B cell (primary cell): ENCODE measurements around the gene MRTFA. TPM values are rescaled to one million over a fixed set of nuclear protein-coding genes. Genes with fewer than 3 reads are reported as not detected.

Experiments
- ATAC-seq: fragments of 200-7000 bp; cut with Tn5 transposase; one replicate; pipeline ENCODE4 v1.10.0; 2021; ENCODE audit warnings: low read depth, mild to moderate bottlenecking, moderate number of reproducible peaks, moderate library complexity
- CTCF ChIA-PET: fragments of 350-600 bp; sonication (Branson Sonifier 250); formaldehyde crosslinking; loops from one replicate; lab custom pipeline; 2021; ENCODE audit warnings: antibody characterized with exemption, inconsistent platforms; lab: Charles Lee
- POLR2A ChIA-PET: fragments of 350-600 bp; sonication (Branson Sonifier 250); formaldehyde crosslinking; loops from one replicate; lab custom pipeline; 2021; ENCODE audit warnings: antibody characterized with exemption; lab: Charles Lee
- DNase-seq: peaks from one replicate; pipeline ENCODE4 v3.0.0; 2013
- H2AFZ ChIP-seq: 2 replicates; pipeline ENCODE4 v1.6.1; 2012; ENCODE audit warnings: mild to moderate bottlenecking, low read depth, low read length; ENCODE audit not compliant: insufficient read depth, poor library complexity, severe bottlenecking
- H3K27ac ChIP-seq, 2 donors: 1 replicate in 1 of 2; 2 replicates in 1 of 2; pipeline ENCODE4 v1.5.1; 2012 to 2013; ENCODE audit warnings: low read length in 2 of 2, mild to moderate bottlenecking in 2 of 2, moderate library complexity in 1 of 2
- H3K27me3 ChIP-seq, 4 experiments: fragments of 200-600 bp in 1 of 4; sonication (generic) in 1 of 4; replicated peaks in 1 of 4; 1 replicate in 2 of 4; 2 replicates in 2 of 4; pipeline versions ENCODE4 v1.6.1 to v1.7.0; 2013 to 2016; ENCODE audit warnings: low read length in 3 of 4, mild to moderate bottlenecking in 2 of 4, mixed read lengths in 1 of 4, moderate library complexity in 1 of 4; ENCODE audit not compliant: insufficient read depth in 4 of 4, control insufficient read depth in 3 of 4; ENCODE audit errors: control extremely low read depth in 1 of 4
- H3K36me3 ChIP-seq, 2 experiments: replicated peaks in 1 of 2; 1 replicate in 1 of 2; 2 replicates in 1 of 2; pipeline versions ENCODE4 v1.6.1 to v1.7.1; 2013; ENCODE audit warnings: low read length in 1 of 2; ENCODE audit not compliant: insufficient read depth in 2 of 2, control insufficient read depth in 1 of 2; ENCODE audit errors: control extremely low read depth in 1 of 2, extremely low read depth in 1 of 2
- H3K4me1 ChIP-seq, 2 donors: fragments of 200-600 bp in 1 of 2; sonication (generic) in 1 of 2; 1 replicate in 1 of 2; 2 replicates in 1 of 2; pipeline versions ENCODE4 v1.5.1 to v1.6.1; 2013 to 2017; ENCODE audit warnings: low read length in 2 of 2; ENCODE audit not compliant: control insufficient read depth in 2 of 2, insufficient read depth in 2 of 2
- H3K4me2 ChIP-seq: replicated peaks from 2 replicates; pipeline ENCODE3; 2012; ENCODE audit warnings: mild to moderate bottlenecking, low read depth, low read length; ENCODE audit not compliant: poor library complexity, severe bottlenecking
- H3K4me3 ChIP-seq, 5 experiments: fragments of 200-600 bp in 1 of 5; sonication (generic) in 1 of 5; 1 replicate in 3 of 5; 2 replicates in 2 of 5; pipeline versions ENCODE4 v1.5.1 to v1.7.0; 2011 to 2016; ENCODE audit warnings: low read length in 4 of 5, mild to moderate bottlenecking in 4 of 5, low read depth in 2 of 5, control low read depth in 1 of 5, moderate library complexity in 1 of 5; ENCODE audit not compliant: insufficient read depth in 1 of 5; ENCODE audit errors: control extremely low read depth in 1 of 5, extremely low read depth in 1 of 5
- H3K79me2 ChIP-seq: fragments of 200-600 bp; sonication (generic); one replicate; pipeline ENCODE4 v1.6.0; 2016; ENCODE audit warnings: low read length; ENCODE audit not compliant: control insufficient read depth, insufficient read depth
- H3K9ac ChIP-seq: fragments of 200-600 bp; sonication (generic); 2 replicates; pipeline ENCODE4 v1.6.1; 2017; ENCODE audit warnings: mild to moderate bottlenecking, low read length, moderate library complexity
- H3K9me3 ChIP-seq, 3 donors: one replicate each; pipeline versions ENCODE4 v1.6.1 to v1.7.1; 2013; ENCODE audit warnings: low read length in 2 of 3; ENCODE audit not compliant: control insufficient read depth in 2 of 3, insufficient read depth in 1 of 3; ENCODE audit errors: control extremely low read depth in 1 of 3
- H4K20me1 ChIP-seq: 2 replicates; pipeline ENCODE4 v1.6.0; 2012; ENCODE audit warnings: mild to moderate bottlenecking, low read length; ENCODE audit not compliant: insufficient read depth, control insufficient read depth, poor library complexity, severe bottlenecking
- H3K27ac Mint-ChIP-seq: one replicate; pipeline ENCODE4 v1.8.0; 2021; ENCODE audit warnings: mixed read lengths
- H3K27me3 Mint-ChIP-seq: one replicate; pipeline ENCODE4 v1.8.0; 2021; ENCODE audit warnings: mixed read lengths
- H3K4me1 Mint-ChIP-seq: one replicate; pipeline ENCODE4 v1.8.0; 2021; ENCODE audit warnings: mixed read lengths
- H3K4me3 Mint-ChIP-seq: one replicate; pipeline ENCODE4 v1.8.0; 2021; ENCODE audit warnings: mixed read lengths
- H3K9me3 Mint-ChIP-seq: one replicate; pipeline ENCODE4 v1.8.0; 2022; ENCODE audit warnings: mixed read lengths; ENCODE audit not compliant: insufficient read depth
- CTCF ChIP-seq: fragments of 200-600 bp; IDR thresholded peaks from one replicate; pipeline ENCODE4 v1.8.0; 2022; ENCODE audit warnings: antibody characterized with exemption, mild to moderate bottlenecking
- EZH2 ChIP-seq: IDR thresholded peaks from 2 replicates; pipeline ENCODE4 v1.6.1; 2012; ENCODE audit warnings: borderline replicate concordance, low read depth, mild to moderate bottlenecking, moderate library complexity, low read length; ENCODE audit not compliant: insufficient read depth, poor library complexity, severe bottlenecking
- WGBS: methylation state at CpG from one replicate; pipeline ENCODE4 v1.1.5; 2013; ENCODE audit warnings: missing lambda C conversion rate; ENCODE audit not compliant: insufficient coverage; 5-methylcytosine and 5-hydroxymethylcytosine counted together
- intact Hi-C: fragments of 100-400 bp; cut with micrococcal nuclease; formaldehyde crosslinking; loops from one replicate; pipeline ENCODE4 v1.10.0; 2022
- polyA plus RNA-seq: library from polyadenylated mRNA; depleted of rRNA; stranded (reverse); fragments of >200 nt; gene quantifications from 2 replicates; pipeline ENCODE4 v1.2.3, GENCODE V29; 2012
- total RNA-seq, 2 donors: library from RNA; stranded (reverse); fragments of 120-200 nt in 1 of 2; gene quantifications; 1 replicate in 1 of 2; 2 replicates in 1 of 2; pipeline versions ENCODE4 v1.2.3 to v1.2.4, GENCODE V29; 2013 to 2022

MRTFA gene
- total and polyA plus RNA-seq, 2 donors (not counting 1 experiment from before 2014, with no cell fraction given), result 28.9 to 82.6 TPM

- H3K9me3 ChIP-seq, result no peaks in the 10 kb centered on the region
- H3K27ac Mint-ChIP-seq, result no peak overlapping the region
- no peak overlapping the region for H3K27ac ChIP-seq
- H3K79me2 ChIP-seq, result peaks cover 72% of the 10 kb centered on the region
- no peaks in the 10 kb centered on the region for H3K9me3 Mint-ChIP-seq
- no peak overlapping the region for H3K4me3 ChIP-seq
- POLR2A ChIA-PET, result no interaction called here
- no peaks in the 10 kb centered on the region for H3K27me3 ChIP-seq
- 95% methylated on average over 11 of the region's 11 CpGs for WGBS
- H3K36me3 ChIP-seq, result peaks cover 0 to 1% of the 10 kb centered on the region in 2 experiments
- no peaks in the 10 kb centered on the region for H3K27me3 Mint-ChIP-seq
- no peak for DNase-seq
- no peak overlapping the region for H2AFZ ChIP-seq
- no peak overlapping the region for H3K4me2 ChIP-seq
- H3K4me1 ChIP-seq, result peaks cover 4 to 5% of the 10 kb centered on the region in 2 donors
- no peak for ATAC-seq
- peaks cover 15% of the 10 kb centered on the region for H3K4me1 Mint-ChIP-seq
- CTCF ChIA-PET, result interaction anchor here (1.1 to 2.8 kb wide), 3 partner anchors 40 to 168 kb away, joined by 3 to 11 read pairs (median 4); no protein-coding TSS in a partner anchor
- TF ChIP-seq CTCF (no peak), EZH2 (no peak)
- no peak overlapping the region for H3K4me3 Mint-ChIP-seq
- intact Hi-C loops, result no loop called here
- no peak overlapping the region for H3K9ac ChIP-seq
- peaks cover 21% of the 10 kb centered on the region for H4K20me1 ChIP-seq
These were observed 158.0 kb downstream of the MRTFA start for GRCh38 chr22:40478338-40479125.
